G401.6 (cell line): ENCODE measurements around the gene ABCC2.
A peak's percentile ranks its signal among the peaks of the same experiment; 100 is the strongest.
"Not testable (repeated sequence)": the region's sequence is repeated elsewhere in the genome, so short reads cannot be mapped to it uniquely, and the experiment has no call there.

ENCODE experiments used
- FAIRE-seq: peaks from 2 replicates; lab custom pipeline; 2012; peaks lifted over from hg19 to GRCh38; lab: Jason Lieb, UNC

Gene ABCC2

DNA sequence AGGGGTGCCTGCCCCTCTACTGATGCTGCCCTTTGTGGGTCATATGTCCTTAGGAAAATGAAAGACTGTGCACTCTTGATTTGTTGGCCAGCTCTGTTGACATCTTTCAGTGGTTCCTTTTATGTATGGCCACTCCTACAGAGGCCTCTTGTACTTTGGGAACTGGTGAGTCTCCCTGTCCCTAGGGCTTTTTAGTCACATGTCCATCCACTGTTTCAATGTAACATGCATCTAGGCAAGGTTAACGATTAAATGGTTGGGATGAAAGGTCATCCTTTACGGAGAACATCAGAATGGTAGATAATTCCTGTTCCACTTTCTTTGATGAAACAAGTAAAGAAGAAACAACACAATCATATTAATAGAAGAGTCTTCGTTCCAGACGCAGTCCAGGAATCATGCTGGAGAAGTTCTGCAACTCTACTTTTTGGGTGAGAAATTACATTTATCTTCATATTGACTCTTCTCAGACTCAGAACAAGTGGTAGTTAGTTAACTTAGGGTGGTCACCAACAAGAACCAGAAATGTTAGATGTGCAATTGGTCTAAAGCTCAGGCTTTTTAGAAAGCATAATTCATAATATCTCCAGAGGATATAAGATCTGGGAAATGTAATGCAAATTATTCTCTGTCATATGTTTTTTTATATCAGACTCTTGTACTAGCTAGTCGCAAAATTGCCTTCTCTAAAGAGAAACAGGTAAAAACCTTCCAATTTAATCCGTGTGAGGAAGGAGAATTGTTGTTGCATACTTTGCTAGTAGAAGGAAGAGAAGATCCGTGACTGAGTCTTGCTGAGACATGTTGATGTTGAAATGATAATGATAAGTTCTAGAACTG, at the start of gene ABCC2:
Gene ABCC2 (plus strand): TSS at position 194 of the 840 bp plus-strand sequence. CDS start 205 bp downstream, at position 399.
- FAIRE-seq, result no peak

GRCh38 chr10:99733366-99733765, 49.1 kb upstream of the ABCC2 start:
- no peak for FAIRE-seq

DNA sequence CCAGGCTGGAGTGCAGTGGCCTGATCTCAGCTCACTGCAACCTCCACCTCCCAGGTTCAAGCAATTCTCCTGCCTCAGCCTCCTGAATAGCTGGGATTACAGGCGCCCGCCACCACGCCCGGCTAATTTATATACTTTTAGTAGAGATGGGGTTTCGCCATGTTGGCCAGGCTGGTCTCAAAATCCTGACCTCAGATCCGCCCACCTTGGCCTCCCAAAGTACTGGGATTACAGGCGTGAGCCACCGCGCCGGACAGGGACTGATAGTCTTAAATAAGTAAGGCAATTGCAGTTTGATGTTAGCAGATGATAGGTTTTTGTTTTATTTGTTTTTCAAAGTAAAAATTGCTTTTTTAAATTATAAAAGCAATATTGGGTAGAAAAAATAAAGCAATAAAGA, 48.3 kb upstream of the ABCC2 start:
- FAIRE-seq, result not testable (repeated sequence)

GRCh38 chr10:99740260-99740659, 42.2 kb upstream of the ABCC2 start:
- FAIRE-seq, result peak; percentile 47

DNA sequence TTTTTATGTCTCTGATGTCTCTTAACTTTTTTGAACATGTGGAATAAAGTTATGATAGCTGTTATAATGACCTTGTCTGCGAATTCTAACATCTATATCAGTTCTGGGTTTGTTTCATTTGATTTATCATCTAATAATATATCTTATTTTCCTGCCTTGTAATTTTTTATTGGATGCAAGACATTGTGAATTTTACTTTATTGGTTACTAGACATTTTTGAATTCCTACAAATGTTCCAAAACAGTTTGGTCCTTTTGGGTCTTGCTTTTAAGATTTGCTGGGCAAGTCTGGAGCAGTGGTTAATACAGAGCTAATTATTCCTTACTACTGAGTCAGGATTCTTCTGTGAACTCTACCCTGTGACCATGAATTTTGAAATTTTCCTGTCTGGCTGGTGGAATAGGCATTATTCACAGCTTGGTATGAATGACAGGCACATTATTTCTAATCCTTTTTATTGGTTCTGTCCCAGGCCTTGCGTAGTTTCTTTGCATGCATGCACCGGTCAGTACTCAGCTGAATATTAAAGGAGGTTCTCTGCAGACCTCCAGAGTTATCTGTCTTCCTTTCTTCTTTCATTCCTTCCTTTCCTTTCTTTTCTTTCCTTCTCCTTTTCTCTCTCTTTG, 41.4 kb upstream of the ABCC2 start:
- no peak for FAIRE-seq

DNA sequence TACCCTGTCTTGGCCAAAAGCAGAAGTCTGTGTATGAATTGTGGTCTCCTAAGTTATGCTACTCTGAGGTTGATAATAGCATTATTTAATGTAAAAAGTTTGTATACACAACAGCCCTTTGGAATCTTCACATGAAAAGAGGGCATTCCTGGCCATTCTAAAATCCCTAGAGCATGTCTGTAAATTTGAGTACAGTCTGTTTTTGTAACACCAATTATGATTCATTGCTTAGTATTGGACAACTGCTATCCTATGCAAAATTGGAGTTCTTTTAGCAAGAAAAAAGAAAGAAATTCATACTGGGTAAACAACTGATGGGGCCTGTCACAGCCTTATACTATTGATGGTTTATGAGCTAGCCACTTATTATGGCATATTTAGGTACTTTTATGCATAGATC, 40.2 kb upstream of the ABCC2 start:
- FAIRE-seq, result no peak

- FAIRE-seq, result no peak
Measured at GRCh38 chr10:99742701-99743100, 39.7 kb upstream of the ABCC2 start.

- FAIRE-seq, result no peak
Measured at GRCh38 chr10:99743841-99744240, 38.6 kb upstream of the ABCC2 start.

DNA sequence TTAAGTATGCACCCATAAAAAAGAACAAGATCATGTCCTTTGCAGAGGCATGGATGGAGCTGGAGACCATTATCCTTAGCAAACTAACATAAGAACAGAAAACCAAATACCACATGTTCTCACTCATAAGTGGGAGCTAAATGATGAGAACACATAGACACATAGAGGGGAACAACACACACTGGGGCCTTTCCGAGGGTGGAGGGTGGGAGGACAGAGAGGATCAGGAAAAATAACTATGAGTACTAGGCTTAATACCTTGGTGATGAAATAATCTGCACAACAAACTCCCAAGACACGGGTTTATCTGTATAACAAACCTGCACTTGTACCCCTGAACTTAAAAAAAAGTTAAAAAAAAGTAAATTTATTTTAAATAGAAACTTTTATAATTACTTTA, 36.3 kb upstream of the ABCC2 start:
- FAIRE-seq, result not testable (repeated sequence)

GRCh38 chr10:99748823-99749451, 33.5 kb upstream of the ABCC2 start:
- FAIRE-seq, result no peak

DNA sequence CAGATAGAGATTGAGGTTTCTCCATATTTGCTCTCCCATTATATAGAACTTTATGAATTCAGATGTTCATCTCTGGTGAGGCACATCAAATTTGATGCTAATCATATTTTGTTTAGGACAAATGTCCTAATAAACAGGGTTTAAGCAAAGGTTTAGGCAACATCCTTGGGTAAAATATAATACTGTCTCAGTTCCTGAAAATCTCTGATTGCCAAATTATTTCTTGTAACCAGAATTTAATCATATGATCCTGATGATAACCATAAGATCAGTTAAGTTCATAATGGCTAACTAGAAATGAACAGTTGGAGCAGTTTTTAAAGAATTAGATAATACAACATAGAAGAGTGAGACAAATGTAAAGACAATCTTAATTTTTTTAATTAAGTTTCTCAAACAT, 31.8 kb upstream of the ABCC2 start:
- FAIRE-seq, result no peak

- no peak for FAIRE-seq
Measured at GRCh38 chr10:99754670-99755069, 27.8 kb upstream of the ABCC2 start.

- FAIRE-seq, result no peak
Measured at GRCh38 chr10:99756159-99756558, 26.3 kb upstream of the ABCC2 start.

GRCh38 chr10:99758211-99758891, 24.1 kb upstream of the ABCC2 start:
- no peak for FAIRE-seq

GRCh38 chr10:99760321-99760720, 22.1 kb upstream of the ABCC2 start:
- FAIRE-seq, result no peak

DNA sequence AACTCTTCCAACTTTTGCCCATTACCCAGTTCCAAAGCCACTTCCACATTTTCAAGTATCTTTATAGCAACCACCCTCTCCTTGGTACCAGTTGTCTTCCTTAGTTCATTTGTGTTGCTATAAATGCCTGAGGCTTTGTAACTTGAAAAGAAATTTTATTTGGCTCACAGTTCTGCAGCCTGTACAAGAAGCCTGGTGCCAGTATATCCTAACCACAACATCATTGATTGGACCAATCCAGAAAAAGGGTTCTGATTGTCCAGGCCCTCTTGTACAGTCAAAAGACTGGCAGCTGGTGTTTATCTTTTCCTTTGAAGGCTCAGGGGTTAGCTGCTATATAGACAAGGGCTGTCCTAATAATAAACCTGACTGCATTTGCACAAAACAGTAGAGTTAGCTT, 21.1 kb upstream of the ABCC2 start:
- no peak for FAIRE-seq

- FAIRE-seq, result no peak
Measured at GRCh38 chr10:99765672-99766301, 16.7 kb upstream of the ABCC2 start.

- no peak for FAIRE-seq
Measured at GRCh38 chr10:99766302-99766681, 16.1 kb upstream of the ABCC2 start.

GRCh38 chr10:99767901-99768300, 14.5 kb upstream of the ABCC2 start:
- FAIRE-seq, result no peak

GRCh38 chr10:99768556-99768955, 13.9 kb upstream of the ABCC2 start:
- no peak for FAIRE-seq

GRCh38 chr10:99769706-99770105, 12.7 kb upstream of the ABCC2 start:
- FAIRE-seq, result no peak

DNA sequence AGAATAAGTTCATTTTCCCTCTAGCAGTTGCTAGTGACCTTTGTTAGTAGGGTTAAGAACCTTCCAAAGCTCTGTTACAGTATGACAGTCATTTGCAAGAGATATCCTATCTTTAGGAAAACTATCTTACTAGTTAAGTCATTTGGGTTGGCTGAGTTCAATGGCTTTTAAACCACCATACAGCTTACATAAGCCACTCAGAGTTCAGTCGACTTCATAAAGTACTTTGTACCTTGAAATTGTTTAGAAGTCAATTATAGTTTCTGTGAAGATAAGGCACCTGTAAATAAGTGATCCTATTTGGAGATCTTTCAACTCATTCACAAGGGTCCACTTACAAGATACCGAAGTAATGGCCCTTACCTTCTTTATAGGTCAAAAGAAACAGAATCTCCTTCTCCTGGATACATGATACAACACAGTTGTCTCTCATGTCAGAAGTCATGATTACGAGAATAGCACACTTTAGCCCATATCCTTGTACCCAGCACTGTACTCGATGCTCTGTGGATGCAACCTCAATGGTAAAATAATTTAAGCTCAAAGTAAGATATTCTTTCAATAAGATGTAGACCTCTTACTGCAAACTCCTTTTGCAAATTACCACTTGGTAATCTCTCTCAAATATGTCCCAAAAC, 11.9 kb upstream of the ABCC2 start:
- FAIRE-seq, result no peak
